SU-DHL-6 (cell line): ENCODE data around the gene USP7.

Experiments used
- EZH2phosphoT487 ChIP-seq: fragments of 200-600 bp; sonication (generic), shearing (Covaris generic); conservative IDR thresholded peaks from 2 replicates; pipeline ENCODE4 v1.6.1; 2018; ENCODE audit warnings: mild to moderate bottlenecking, antibody characterized with exemption, low read length, moderate library complexity, mixed read lengths
- TF ChIP-seq, protein P1 (sequence below): fragments of 200-600 bp; sonication (generic); IDR thresholded peaks from one replicate; pipeline ENCODE4 v1.5.1; 2017; ENCODE audit warnings: antibody characterized with exemption, mild to moderate bottlenecking, low read length, moderate library complexity; ENCODE audit not compliant: insufficient read depth, poor library complexity, severe bottlenecking

DNA sequence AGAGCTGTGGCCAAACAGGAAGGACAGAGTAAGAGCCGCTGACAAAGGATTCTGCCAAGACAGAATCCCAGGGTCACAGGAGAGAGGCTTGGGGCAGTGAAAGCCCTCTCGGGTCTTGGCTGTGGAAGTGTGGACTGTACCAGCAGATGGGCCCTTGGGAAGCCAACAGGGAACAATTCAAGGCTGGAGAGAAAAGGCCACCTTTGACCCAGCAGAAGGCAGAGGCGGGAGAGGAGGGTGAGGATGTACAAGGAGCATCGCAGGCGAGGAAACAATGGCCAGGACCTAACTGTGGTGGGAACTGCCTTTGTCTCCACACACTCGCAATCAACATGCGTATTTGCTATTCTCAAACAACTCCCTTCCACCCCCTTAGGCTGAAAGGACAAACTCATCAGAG is 110.6 kb downstream of the USP7 start:
- TF ChIP-seq, protein P1, sequence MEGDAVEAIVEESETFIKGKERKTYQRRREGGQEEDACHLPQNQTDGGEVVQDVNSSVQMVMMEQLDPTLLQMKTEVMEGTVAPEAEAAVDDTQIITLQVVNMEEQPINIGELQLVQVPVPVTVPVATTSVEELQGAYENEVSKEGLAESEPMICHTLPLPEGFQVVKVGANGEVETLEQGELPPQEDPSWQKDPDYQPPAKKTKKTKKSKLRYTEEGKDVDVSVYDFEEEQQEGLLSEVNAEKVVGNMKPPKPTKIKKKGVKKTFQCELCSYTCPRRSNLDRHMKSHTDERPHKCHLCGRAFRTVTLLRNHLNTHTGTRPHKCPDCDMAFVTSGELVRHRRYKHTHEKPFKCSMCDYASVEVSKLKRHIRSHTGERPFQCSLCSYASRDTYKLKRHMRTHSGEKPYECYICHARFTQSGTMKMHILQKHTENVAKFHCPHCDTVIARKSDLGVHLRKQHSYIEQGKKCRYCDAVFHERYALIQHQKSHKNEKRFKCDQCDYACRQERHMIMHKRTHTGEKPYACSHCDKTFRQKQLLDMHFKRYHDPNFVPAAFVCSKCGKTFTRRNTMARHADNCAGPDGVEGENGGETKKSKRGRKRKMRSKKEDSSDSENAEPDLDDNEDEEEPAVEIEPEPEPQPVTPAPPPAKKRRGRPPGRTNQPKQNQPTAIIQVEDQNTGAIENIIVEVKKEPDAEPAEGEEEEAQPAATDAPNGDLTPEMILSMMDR = no peak
- no peak for TF ChIP-seq EZH2phosphoT487
